Gastrocnemius medialis (tissue), 4 donors: ENCODE data around the gene PLSCR4. TPM values are rescaled to one million over a fixed set of nuclear protein-coding genes. Genes with fewer than 3 reads are reported as not detected.

Experiments
- ATAC-seq, 2 donors: fragments of 150-250 bp; one replicate each; pipeline ENCODE4 v1.9.1; 2016
- DNase-seq, 2 donors: peaks; one replicate each; pipeline ENCODE4 v3.0.0-alpha.2; 2019
- H3K27ac ChIP-seq, 4 donors: fragments of 200-600 bp; sonication (generic); 1 replicate in 1 of 4; 2 replicates in 3 of 4; pipeline ENCODE4 v1.5.1; 2016 to 2018; ENCODE audit warnings: mild to moderate bottlenecking in 2 of 4, moderate library complexity in 1 of 4
- H3K27me3 ChIP-seq, 3 donors: fragments of 200-600 bp; sonication (generic) in 2 of 3; 1 replicate in 1 of 3; 2 replicates in 2 of 3; pipeline versions ENCODE4 v1.5.1 to v1.6.0; 2016 to 2019; ENCODE audit warnings: mild to moderate bottlenecking in 1 of 3, moderate library complexity in 1 of 3
- H3K36me3 ChIP-seq, 2 donors: fragments of 200-600 bp; sonication (generic) in 1 of 2; one replicate each; pipeline ENCODE4 v1.5.1; 2017 to 2018
- H3K4me1 ChIP-seq, 2 donors: fragments of 200-600 bp; sonication (generic) in 1 of 2; one replicate each; pipeline ENCODE4 v1.5.1; 2016 to 2017; ENCODE audit warnings: mild to moderate bottlenecking in 2 of 2
- H3K4me3 ChIP-seq, 4 donors: fragments of 200-600 bp; sonication (generic) in 3 of 4; 1 replicate in 1 of 4; 2 replicates in 3 of 4; pipeline ENCODE4 v1.5.1; 2016 to 2019; ENCODE audit warnings: mild to moderate bottlenecking in 2 of 4
- H3K9me3 ChIP-seq, 3 donors: fragments of 200-600 bp; sonication (generic) in 2 of 3; 1 replicate in 1 of 3; 2 replicates in 2 of 3; pipeline ENCODE4 v1.5.1; 2016 to 2019
- CTCF ChIP-seq, 5 experiments: fragments of 450-650 bp in 3 of 5; fragments of 200-600 bp in 2 of 5; sonication (generic) in 2 of 5; IDR thresholded peaks in 4 of 5; conservative IDR thresholded peaks in 1 of 5; 1 replicate in 4 of 5; 2 replicates in 1 of 5; pipeline ENCODE4 v1.5.1; 2016 to 2019; ENCODE audit warnings: antibody characterized with exemption in 5 of 5, mild to moderate bottlenecking in 3 of 5, moderate library complexity in 3 of 5
- POLR2A ChIP-seq, 2 donors: fragments of 450-650 bp; IDR thresholded peaks; one replicate each; pipeline ENCODE4 v1.6.1; 2017; ENCODE audit warnings: antibody characterized with exemption in 2 of 2, mild to moderate bottlenecking in 2 of 2, moderate library complexity in 2 of 2
- in situ Hi-C, 4 donors: fragments of 200-750 bp; cut with MboI; loops; one replicate each; pipeline versions ENCODE4 v1.15.0 to v1.8.0; 2017; ENCODE audit warnings: low sequenced_read_pairs in 4 of 4
- intact Hi-C: fragments of 100-400 bp; cut with DNase I; formaldehyde crosslinking; loops from one replicate; pipeline ENCODE4 v1.15.1; 2023; ENCODE audit warnings: low total_unique reads
- total RNA-seq, 4 donors: library from RNA; depleted of rRNA; stranded (reverse); fragments of >200 nt; gene quantifications; one replicate each; pipeline versions ENCODE4 v1.1.0 to v1.2.3, GENCODE V29; 2016

PLSCR4 gene
- total RNA-seq, 4 donors from 2014 or later: 6.3 to 16.8 (median 9.5) TPM

GRCh38 chr3:146222204-146223046 is 28.5 kb downstream of the PLSCR4 start:
- DNase-seq (no peak), ATAC-seq (no peak)
- Histone ChIP-seq H3K4me3 (no peak overlapping the region), H3K9me3 (no peaks in the 10 kb centered on the region), H3K27ac (peak overlapping the region in 1 of 4 donors; percentile 2), H3K36me3 (no peaks in the 10 kb centered on the region), H3K4me1 (peaks cover 0 to 3% of the 10 kb centered on the region in 2 donors), H3K27me3 (no peaks in the 10 kb centered on the region)
- no peak for TF ChIP-seq POLR2A (IDR thresholded peaks at IDR 0.05)
- no peak for TF ChIP-seq CTCF (IDR thresholded peaks at IDR 0.05 in 4 of 5, conservative IDR thresholded peaks at IDR 0.05 in 1 of 5)
- in situ Hi-C loops (loop anchor here in 2 of 4 donors (25.0 kb wide), 1 partner anchor 365 kb away; no protein-coding TSS in a partner anchor), intact Hi-C loops (loop anchor here (10.0 kb wide), 1 partner anchor 352 kb away; no protein-coding TSS in a partner anchor)

- ATAC-seq (no peak), DNase-seq (no peak)
- Histone ChIP-seq H3K4me3 (no peak overlapping the region), H3K4me1 (peaks cover 0 to 3% of the 10 kb centered on the region in 2 donors), H3K27me3 (no peaks in the 10 kb centered on the region), H3K27ac (no peak overlapping the region), H3K36me3 (no peaks in the 10 kb centered on the region), H3K9me3 (no peaks in the 10 kb centered on the region)
- in situ Hi-C loops (loop anchor here in 2 of 4 donors (25.0 kb wide), 1 partner anchor 366 kb away; no protein-coding TSS in a partner anchor), intact Hi-C loops (loop anchor here (10.0 kb wide), 1 partner anchor 354 kb away; no protein-coding TSS in a partner anchor)
- TF ChIP-seq CTCF (IDR thresholded peaks at IDR 0.05 in 4 of 5, conservative IDR thresholded peaks at IDR 0.05 in 1 of 5) (no peak), POLR2A (IDR thresholded peaks at IDR 0.05) (no peak)
Measured at GRCh38 chr3:146221276-146221675, 29.6 kb downstream of the PLSCR4 start.

- H3K27ac ChIP-seq: no peak overlapping the region
- peaks cover 0 to 3% of the 10 kb centered on the region in 2 donors for H3K4me1 ChIP-seq
- H3K4me3 ChIP-seq: no peak overlapping the region
- no peaks in the 10 kb centered on the region for H3K36me3 ChIP-seq
- ATAC-seq (no peak), DNase-seq (no peak)
- intact Hi-C loops (loop anchor here (2.0 kb wide), 1 partner anchor 108 kb away; no protein-coding TSS in a partner anchor), in situ Hi-C loops (loop anchor here (5.0 to 25.0 kb wide), 4 partner anchors 106 to 368 kb away; no protein-coding TSS in a partner anchor)
- TF ChIP-seq CTCF (IDR thresholded peaks at IDR 0.05 in 4 of 5, conservative IDR thresholded peaks at IDR 0.05 in 1 of 5) (peak; percentile 40 to 67 (median 47)), POLR2A (IDR thresholded peaks at IDR 0.05) (no peak)
- no peaks in the 10 kb centered on the region for H3K27me3 ChIP-seq
- no peaks in the 10 kb centered on the region for H3K9me3 ChIP-seq
Measured at GRCh38 chr3:146218880-146219866, 31.7 kb downstream of the PLSCR4 start.

GRCh38 chr3:146217324-146217723 is 33.6 kb downstream of the PLSCR4 start:
- no peak for ATAC-seq
- intact Hi-C loops (no loop called here), in situ Hi-C loops (loop anchor here (5.0 to 25.0 kb wide), 4 partner anchors 107 to 370 kb away; no protein-coding TSS in a partner anchor)

More at GRCh38 chr3:146217324-146217723, 33.6 kb downstream of the PLSCR4 start:
- no peaks in the 10 kb centered on the region for H3K36me3 ChIP-seq
- no peak overlapping the region for H3K27ac ChIP-seq
- no peaks in the 10 kb centered on the region for H3K9me3 ChIP-seq
- no peak for DNase-seq
- no peak for TF ChIP-seq POLR2A (IDR thresholded peaks at IDR 0.05)
- TF ChIP-seq CTCF (IDR thresholded peaks at IDR 0.05 in 4 of 5, conservative IDR thresholded peaks at IDR 0.05 in 1 of 5): no peak
- no peak overlapping the region for H3K4me3 ChIP-seq
- H3K27me3 ChIP-seq: no peaks in the 10 kb centered on the region
- peaks cover 0 to 3% of the 10 kb centered on the region in 2 donors for H3K4me1 ChIP-seq
